Measurements from ENCODE around the gene GPR33. TPM values are rescaled to one million over a fixed set of nuclear protein-coding genes. Genes with fewer than 3 reads are reported as not detected.

Gene GPR33
- total and polyA plus RNA-seq, 2 experiments from 2014 or later, result not detected

GRCh38 chr14:31442284-31442683 lies 45.6 kb downstream of the GPR33 start:
- H3K79me2 ChIP-seq, result no peaks in the 10 kb centered on the region
- H4K20me1 ChIP-seq (ENCODE audit: insufficient read depth, poor library complexity, severe bottlenecking), result no peaks in the 10 kb centered on the region
- no peaks in the 10 kb centered on the region for H3K4me1 ChIP-seq (ENCODE audit: insufficient read depth)
- no peak overlapping the region for H3K4me2 ChIP-seq
- TF ChIP-seq CTCF (IDR thresholded peaks at IDR 0.05; ENCODE audit: poor library complexity), result no peak
- H3K9me3 ChIP-seq (ENCODE audit: low read depth), result no peaks in the 10 kb centered on the region
- H2AFZ ChIP-seq, result no peak overlapping the region
- H3K27me3 ChIP-seq, result no peaks in the 10 kb centered on the region
- no peak overlapping the region for H3K4me3 ChIP-seq
- no peaks in the 10 kb centered on the region for H3K9me2 ChIP-seq (replicated peaks; ENCODE audit: insufficient read depth)
- H3K27ac ChIP-seq, result peak overlapping the region; percentile 58
- 92% methylated on average over 6 of the region's 6 CpGs for WGBS (ENCODE audit: low lambda C conversion rate, missing lambda C conversion rate)
- DNase-seq (ENCODE audit: low spot score), result no peak
- no peaks in the 10 kb centered on the region for H3K36me3 ChIP-seq (replicated peaks; ENCODE audit: insufficient read depth, low read depth)

GRCh38 chr14:31441273-31442111 lies 46.3 kb downstream of the GPR33 start:
- no peak overlapping the region for H2AFZ ChIP-seq
- no peaks in the 10 kb centered on the region for H3K9me3 ChIP-seq (ENCODE audit: low read depth)
- H3K4me2 ChIP-seq, result peak overlapping the region; percentile 19
- H3K36me3 ChIP-seq (replicated peaks; ENCODE audit: insufficient read depth, low read depth), result no peaks in the 10 kb centered on the region
- H3K4me3 ChIP-seq, result no peak overlapping the region
- no peaks in the 10 kb centered on the region for H3K4me1 ChIP-seq (ENCODE audit: insufficient read depth)
- peak overlapping the region; percentile 58 for H3K27ac ChIP-seq
- no peak for DNase-seq (ENCODE audit: low spot score)
- H4K20me1 ChIP-seq (ENCODE audit: insufficient read depth, poor library complexity, severe bottlenecking), result no peaks in the 10 kb centered on the region
- no peaks in the 10 kb centered on the region for H3K27me3 ChIP-seq
- TF ChIP-seq EZH2 (IDR thresholded peaks at IDR 0.05; ENCODE audit: borderline replicate concordance), result no peak
- no peak for TF ChIP-seq EZH2phosphoT487 (IDR thresholded peaks at IDR 0.05; ENCODE audit: low read depth, severe bottlenecking, unreplicated experiment)
- no peak for TF ChIP-seq CTCF (IDR thresholded peaks at IDR 0.05; ENCODE audit: poor library complexity)
- no peaks in the 10 kb centered on the region for H3K9me2 ChIP-seq (replicated peaks; ENCODE audit: insufficient read depth)
- H3K79me2 ChIP-seq, result no peaks in the 10 kb centered on the region
- 78% methylated on average over 7 of the region's 7 CpGs for WGBS (ENCODE audit: low lambda C conversion rate, missing lambda C conversion rate)

- H4K20me1 ChIP-seq (ENCODE audit: insufficient read depth, poor library complexity, severe bottlenecking), result no peaks in the 10 kb centered on the region
- H2AFZ ChIP-seq, result no peak overlapping the region
- H3K36me3 ChIP-seq (replicated peaks; ENCODE audit: insufficient read depth, low read depth), result no peaks in the 10 kb centered on the region
- no peak for TF ChIP-seq EZH2 (IDR thresholded peaks at IDR 0.05; ENCODE audit: borderline replicate concordance)
- no peak for TF ChIP-seq CTCF (IDR thresholded peaks at IDR 0.05; ENCODE audit: poor library complexity)
- TF ChIP-seq EZH2phosphoT487 (IDR thresholded peaks at IDR 0.05; ENCODE audit: low read depth, severe bottlenecking, unreplicated experiment), result no peak
- no peaks in the 10 kb centered on the region for H3K79me2 ChIP-seq
- no peaks in the 10 kb centered on the region for H3K9me2 ChIP-seq (replicated peaks; ENCODE audit: insufficient read depth)
- DNase-seq (ENCODE audit: low spot score), result no peak
- H3K27ac ChIP-seq, result no peak overlapping the region
- no peaks in the 10 kb centered on the region for H3K9me3 ChIP-seq (ENCODE audit: low read depth)
- no peak overlapping the region for H3K4me3 ChIP-seq
- no peaks in the 10 kb centered on the region for H3K27me3 ChIP-seq
- no peaks in the 10 kb centered on the region for H3K4me1 ChIP-seq (ENCODE audit: insufficient read depth)
- H3K4me2 ChIP-seq, result no peak overlapping the region
Measured at GRCh38 chr14:31440280-31440679, 47.6 kb downstream of the GPR33 start.
